ENCODE data around the gene EIF5B.
A peak's percentile ranks its signal among the peaks of the same experiment; 100 is the strongest.

Gene EIF5B

GRCh38 chr2:99439971-99440505 is 102.8 kb downstream of the EIF5B start:
- H3K9ac ChIP-seq (ENCODE audit: low read length), result no peak overlapping the region
- H3K4me1 ChIP-seq (ENCODE audit: control insufficient read depth, low read depth, low read length), result peaks cover 15% of the 10 kb centered on the region
- no peaks in the 10 kb centered on the region for H3K9me3 ChIP-seq (ENCODE audit: control insufficient read depth, low read depth, low read length)
- H3K36me3 ChIP-seq (ENCODE audit: control insufficient read depth, low read depth, low read length), result peaks cover 16% of the 10 kb centered on the region
- peak overlapping the region; percentile 1 for H3K4me3 ChIP-seq (ENCODE audit: low read length)
- H3K27ac ChIP-seq (ENCODE audit: low read length), result no peak overlapping the region
- no peaks in the 10 kb centered on the region for H3K27me3 ChIP-seq (ENCODE audit: control insufficient read depth, insufficient read depth, low read length)

GRCh38 chr2:99442837-99443236 is 105.6 kb downstream of the EIF5B start:
- no peak overlapping the region for H3K9ac ChIP-seq (ENCODE audit: low read length)
- H3K4me3 ChIP-seq (ENCODE audit: low read length), result no peak overlapping the region
- H3K36me3 ChIP-seq (ENCODE audit: control insufficient read depth, low read depth, low read length), result peaks cover 12% of the 10 kb centered on the region
- no peaks in the 10 kb centered on the region for H3K27me3 ChIP-seq (ENCODE audit: control insufficient read depth, insufficient read depth, low read length)
- H3K4me1 ChIP-seq (ENCODE audit: control insufficient read depth, low read depth, low read length), result peaks cover 15% of the 10 kb centered on the region
- no peak overlapping the region for H3K27ac ChIP-seq (ENCODE audit: low read length)
- no peaks in the 10 kb centered on the region for H3K9me3 ChIP-seq (ENCODE audit: control insufficient read depth, low read depth, low read length)

GRCh38 chr2:99444222-99444621 is 107.0 kb downstream of the EIF5B start:
- H3K27me3 ChIP-seq (ENCODE audit: control insufficient read depth, insufficient read depth, low read length), result no peaks in the 10 kb centered on the region
- H3K9me3 ChIP-seq (ENCODE audit: control insufficient read depth, low read depth, low read length), result no peaks in the 10 kb centered on the region
- no peak overlapping the region for H3K9ac ChIP-seq (ENCODE audit: low read length)
- H3K4me1 ChIP-seq (ENCODE audit: control insufficient read depth, low read depth, low read length), result peaks cover 15% of the 10 kb centered on the region
- H3K27ac ChIP-seq (ENCODE audit: low read length), result no peak overlapping the region
- no peak overlapping the region for H3K4me3 ChIP-seq (ENCODE audit: low read length)
- H3K36me3 ChIP-seq (ENCODE audit: control insufficient read depth, low read depth, low read length), result peaks cover 2% of the 10 kb centered on the region

- peaks cover 2% of the 10 kb centered on the region for H3K36me3 ChIP-seq (ENCODE audit: control insufficient read depth, low read depth, low read length)
Measured at GRCh38 chr2:99445065-99445464, 107.9 kb downstream of the EIF5B start.

GRCh38 chr2:99448556-99448955 is 111.4 kb downstream of the EIF5B start:
- Histone ChIP-seq H3K27me3 (ENCODE audit: control insufficient read depth, insufficient read depth, low read length) (no peaks in the 10 kb centered on the region), H3K27ac (ENCODE audit: low read length) (no peak overlapping the region), H3K36me3 (ENCODE audit: control insufficient read depth, low read depth, low read length) (peaks cover 13% of the 10 kb centered on the region), H3K9ac (ENCODE audit: low read length) (no peak overlapping the region), H3K4me1 (ENCODE audit: control insufficient read depth, low read depth, low read length) (no peaks in the 10 kb centered on the region), H3K9me3 (ENCODE audit: control insufficient read depth, low read depth, low read length) (no peaks in the 10 kb centered on the region), H3K4me3 (ENCODE audit: low read length) (no peak overlapping the region)

More at GRCh38 chr2:99445065-99445464, 107.9 kb downstream of the EIF5B start:
- Histone ChIP-seq H3K9ac (ENCODE audit: low read length) (no peak overlapping the region), H3K9me3 (ENCODE audit: control insufficient read depth, low read depth, low read length) (no peaks in the 10 kb centered on the region), H3K4me3 (ENCODE audit: low read length) (no peak overlapping the region), H3K27me3 (ENCODE audit: control insufficient read depth, insufficient read depth, low read length) (no peaks in the 10 kb centered on the region), H3K27ac (ENCODE audit: low read length) (no peak overlapping the region), H3K4me1 (ENCODE audit: control insufficient read depth, low read depth, low read length) (peaks cover 10% of the 10 kb centered on the region)

GRCh38 chr2:99450199-99450598 is 113.0 kb downstream of the EIF5B start:
- H3K27me3 ChIP-seq (ENCODE audit: control insufficient read depth, insufficient read depth, low read length), result no peaks in the 10 kb centered on the region
- H3K9ac ChIP-seq (ENCODE audit: low read length), result no peak overlapping the region
- H3K4me1 ChIP-seq (ENCODE audit: control insufficient read depth, low read depth, low read length), result no peaks in the 10 kb centered on the region
- H3K27ac ChIP-seq (ENCODE audit: low read length), result no peak overlapping the region
- H3K4me3 ChIP-seq (ENCODE audit: low read length), result no peak overlapping the region
- H3K9me3 ChIP-seq (ENCODE audit: control insufficient read depth, low read depth, low read length), result no peaks in the 10 kb centered on the region
- peaks cover 19% of the 10 kb centered on the region for H3K36me3 ChIP-seq (ENCODE audit: control insufficient read depth, low read depth, low read length)

All from iPS-18a (cell line).